IMR-90 (cell line): ENCODE data around the gene PCNX4. TPM values are rescaled to one million over a fixed set of nuclear protein-coding genes. Genes with fewer than 3 reads are reported as not detected.

Source experiments
- ATAC-seq: fragments of 200-7000 bp; cut with Tn5 transposase; 2 replicates; pipeline ENCODE4 v1.9.1; 2020; ENCODE audit warnings: low read depth, mild to moderate bottlenecking, moderate library complexity
- BruUV-seq: library from RNA; stranded (reverse); fragments of 400-500 nt; replicated peaks from 2 replicates; lab custom pipeline; 2021; lab: Mats Ljungman, UMichigan
- CTCF ChIA-PET: fragments of 300-600 bp; formaldehyde crosslinking; extraction: SDS; loops from one replicate; lab custom pipeline; 2021; ENCODE audit warnings: antibody characterized with exemption; lab: Yijun Ruan, JAX
- POLR2A ChIA-PET: fragments of 300-600 bp; sonication (Branson Sonifier 250); formaldehyde crosslinking; loops from one replicate; lab custom pipeline; 2022; ENCODE audit warnings: antibody characterized with exemption; ENCODE audit not compliant: unreplicated experiment; lab: Charles Lee
- DNase-seq: peaks from one replicate; pipeline ENCODE4 v3.0.0; 2013
- H2AFZ ChIP-seq: replicated peaks from 2 replicates; pipeline ENCODE3; 2013; ENCODE audit warnings: low read length, mild to moderate bottlenecking; ENCODE audit not compliant: poor library complexity
- H2AK5ac ChIP-seq: 2 replicates; pipeline ENCODE4 v1.6.1; 2013; ENCODE audit warnings: low read depth, low read length, inconsistent platforms
- H2AK9ac ChIP-seq: replicated peaks from 2 replicates; pipeline ENCODE3; 2013; ENCODE audit warnings: mild to moderate bottlenecking, low read depth, low read length, moderate library complexity; ENCODE audit not compliant: poor library complexity
- H2BK120ac ChIP-seq: 2 replicates; pipeline ENCODE4 v1.6.1; 2013; ENCODE audit warnings: low read depth, low read length, inconsistent platforms
- H2BK15ac ChIP-seq: 3 replicates; pipeline ENCODE4 v1.6.1; 2013; ENCODE audit warnings: low read depth, low read length, inconsistent platforms
- H2BK20ac ChIP-seq: 2 replicates; pipeline ENCODE4 v1.6.1; 2013; ENCODE audit warnings: low read depth, mild to moderate bottlenecking, inconsistent platforms, low read length, moderate library complexity
- H2BK5ac ChIP-seq: 2 replicates; pipeline ENCODE4 v1.6.1; 2013; ENCODE audit warnings: mild to moderate bottlenecking, low read depth, low read length, inconsistent platforms; ENCODE audit not compliant: poor library complexity, severe bottlenecking
- H3K14ac ChIP-seq: replicated peaks from 2 replicates; pipeline ENCODE4 v1.6.1; 2013; ENCODE audit warnings: low read depth, low read length, inconsistent platforms
- H3K18ac ChIP-seq: 2 replicates; pipeline ENCODE4 v1.6.1; 2013; ENCODE audit warnings: low read depth, low read length, control low read depth
- H3K23ac ChIP-seq: 2 replicates; pipeline ENCODE4 v1.6.1; 2013; ENCODE audit warnings: low read depth, low read length, inconsistent platforms
- H3K27ac ChIP-seq: 2 replicates; pipeline ENCODE4 v1.5.1; 2013; ENCODE audit warnings: mild to moderate bottlenecking, control low read depth, low read length; ENCODE audit not compliant: insufficient read depth
- H3K27me3 ChIP-seq: 2 replicates; pipeline ENCODE4 v1.6.1; 2013; ENCODE audit warnings: low read length; ENCODE audit not compliant: control insufficient read depth, insufficient read depth
- H3K36me3 ChIP-seq: 2 replicates; pipeline ENCODE4 v1.6.1; 2013; ENCODE audit warnings: low read length, mixed read lengths; ENCODE audit not compliant: control insufficient read depth, insufficient read depth
- H3K4ac ChIP-seq: 2 replicates; pipeline ENCODE4 v1.6.1; 2013; ENCODE audit warnings: low read depth, low read length, inconsistent platforms
- H3K4me1 ChIP-seq: 2 replicates; pipeline ENCODE4 v1.6.1; 2013; ENCODE audit warnings: low read length, mixed read lengths; ENCODE audit not compliant: control insufficient read depth, insufficient read depth
- H3K4me2 ChIP-seq: 2 replicates; pipeline ENCODE4 v1.6.1; 2013; ENCODE audit warnings: low read depth, mild to moderate bottlenecking, control low read depth, low read length, moderate library complexity
- H3K4me3 ChIP-seq: 2 replicates; pipeline ENCODE4 v1.5.1; 2013; ENCODE audit warnings: low read depth, mild to moderate bottlenecking, control low read depth, low read length, moderate library complexity; ENCODE audit not compliant: insufficient read depth
- H3K56ac ChIP-seq: 2 replicates; pipeline ENCODE4 v1.6.1; 2013; ENCODE audit warnings: low read length, inconsistent platforms; ENCODE audit not compliant: insufficient read depth; ENCODE audit errors: extremely low read depth
- H3K79me1 ChIP-seq, 2 experiments: 2 replicates each; pipeline ENCODE4 v1.6.1; 2013; ENCODE audit warnings: low read length in 2 of 2, inconsistent platforms in 1 of 2, low read depth in 1 of 2
- H3K9ac ChIP-seq: 2 replicates; pipeline ENCODE4 v1.6.1; 2013; ENCODE audit warnings: low read depth, low read length, control low read depth
- H3K9me1 ChIP-seq: 2 replicates; pipeline ENCODE4 v1.6.1; 2013; ENCODE audit warnings: low read length, inconsistent platforms; ENCODE audit not compliant: insufficient read depth
- H3K9me3 ChIP-seq: 2 replicates; pipeline ENCODE4 v1.6.1; 2013; ENCODE audit warnings: low read length; ENCODE audit not compliant: control insufficient read depth, insufficient read depth
- H4K20me1 ChIP-seq: 2 replicates; pipeline ENCODE4 v1.6.1; 2013; ENCODE audit warnings: low read length, inconsistent platforms; ENCODE audit not compliant: insufficient read depth
- H4K5ac ChIP-seq: 2 replicates; pipeline ENCODE4 v1.6.1; 2013; ENCODE audit warnings: mild to moderate bottlenecking, low read depth, low read length, control low read depth
- H4K8ac ChIP-seq, 2 experiments: 2 replicates each; pipeline ENCODE4 v1.6.1; 2013; ENCODE audit warnings: low read depth in 2 of 2, low read length in 2 of 2, control low read depth in 1 of 2, inconsistent platforms in 1 of 2
- H4K91ac ChIP-seq: 2 replicates; pipeline ENCODE4 v1.6.1; 2013; ENCODE audit warnings: low read depth, low read length, inconsistent platforms; ENCODE audit not compliant: insufficient read depth
- CEBPB ChIP-seq: IDR thresholded peaks from 2 replicates; pipeline ENCODE4 v1.6.1; 2012; ENCODE audit warnings: low read depth, low read length, improper control_type of control experiment
- CHD1 ChIP-seq: IDR thresholded peaks from 2 replicates; pipeline ENCODE4 v1.6.1; 2012; ENCODE audit warnings: low read depth, low read length, improper control_type of control experiment
- ELK1 ChIP-seq: fragments of 150-350 bp; IDR thresholded peaks from 2 replicates; pipeline ENCODE4 v1.6.1; 2016; ENCODE audit warnings: low read depth, mild to moderate bottlenecking, low read length, moderate library complexity, borderline replicate concordance
- FOS ChIP-seq: fragments of 150-350 bp; IDR thresholded peaks from 2 replicates; pipeline ENCODE4 v1.6.1; 2016; ENCODE audit warnings: low read depth, low read length
- MAFK ChIP-seq: IDR thresholded peaks from 2 replicates; pipeline ENCODE4 v1.6.1; 2012; ENCODE audit warnings: low read depth, low read length, improper control_type of control experiment
- NFE2L2 ChIP-seq: fragments of 150-350 bp; IDR thresholded peaks from 2 replicates; pipeline ENCODE4 v1.6.1; 2016; ENCODE audit warnings: low read depth, mild to moderate bottlenecking, low read length
- POLR2A ChIP-seq: IDR thresholded peaks from 2 replicates; pipeline ENCODE4 v1.6.1; 2012; ENCODE audit warnings: mild to moderate bottlenecking, low read depth, low read length
- RAD21 ChIP-seq: IDR thresholded peaks from 2 replicates; pipeline ENCODE4 v1.6.1; 2012; ENCODE audit warnings: low read length, improper control_type of control experiment
- RCOR1 ChIP-seq: IDR thresholded peaks from 2 replicates; pipeline ENCODE4 v1.6.1; 2012; ENCODE audit warnings: mild to moderate bottlenecking, low read length, improper control_type of control experiment; ENCODE audit not compliant: insufficient replicate concordance
- SMC3 ChIP-seq: fragments of 150-350 bp; IDR thresholded peaks from 2 replicates; pipeline ENCODE4 v1.6.1; 2016; ENCODE audit warnings: low read depth, mild to moderate bottlenecking, antibody characterized with exemption, low read length, moderate library complexity
- USF2 ChIP-seq: fragments of 150-350 bp; IDR thresholded peaks from 2 replicates; pipeline ENCODE4 v1.6.1; 2017; ENCODE audit warnings: mild to moderate bottlenecking, antibody characterized with exemption, low read length, low read depth
- WGBS, 2 experiments: methylation state at CpG; one replicate each; pipeline versions ENCODE4 v1.1.5 to v1.1.7; 2013; ENCODE audit warnings: missing lambda C conversion rate in 2 of 2; ENCODE audit not compliant: insufficient read length in 1 of 2; ENCODE audit errors: extremely low coverage in 2 of 2; 5-methylcytosine and 5-hydroxymethylcytosine counted together
- dilution Hi-C: fragments of 300-500 bp; cut with HindIII; formaldehyde crosslinking; loops from one replicate; pipeline ENCODE4 v1.14.3; 2018; ENCODE audit warnings: low sequenced_read_pairs; ENCODE audit not compliant: unreplicated experiment
- in situ Hi-C: fragments of 300-500 bp; cut with MboI; formaldehyde crosslinking; loops from 3 replicates; pipeline ENCODE4 v1.14.3; 2019; ENCODE audit warnings: low sequenced_read_pairs, inconsistent platforms, mixed read lengths
- intact Hi-C: fragments of 100-400 bp; cut with micrococcal nuclease; formaldehyde crosslinking; loops from 2 replicates; pipeline ENCODE4 v1.10.0; 2022
- polyA plus RNA-seq, 3 experiments: library from polyadenylated mRNA; depleted of rRNA; stranded (reverse); fragments of >200 nt; gene quantifications; 2 replicates each; pipeline ENCODE4 v1.2.3, GENCODE V29; 2012; ENCODE audit warnings: low replicate concordance in 1 of 3
- total RNA-seq: library from RNA; depleted of rRNA; stranded (reverse); fragments of >200 nt; gene quantifications from 2 replicates; pipeline ENCODE4 v1.2.3, GENCODE V29; 2012

The PCNX4 gene
- total and polyA plus RNA-seq, 2 of the 4 experiments (the other 2 are of a cell fraction): 55.4 to 128 TPM

GRCh38 chr14:60211153-60211552 lies 119.4 kb downstream of the PCNX4 start:
- Histone ChIP-seq H2AK5ac (no peak overlapping the region), H3K56ac (no peak overlapping the region), H4K20me1 (no peaks in the 10 kb centered on the region), H3K79me1 (no peaks in the 10 kb centered on the region), H3K4ac (no peak overlapping the region), H3K27ac (no peak overlapping the region), H3K9ac (no peak overlapping the region), H2AK9ac (no peak overlapping the region), H3K27me3 (peaks cover 8% of the 10 kb centered on the region), H3K4me1 (no peaks in the 10 kb centered on the region; the same call in 1 of the 2 replicates), H2BK15ac (no peak overlapping the region), H2AFZ (no peak overlapping the region), H4K5ac (no peak overlapping the region), H3K9me1 (no peaks in the 10 kb centered on the region), H3K4me3 (no peak overlapping the region), H3K4me2 (no peak overlapping the region), H3K14ac (no peak overlapping the region), H2BK120ac (no peak overlapping the region), H3K36me3 (no peaks in the 10 kb centered on the region), H3K23ac (no peak overlapping the region), H2BK20ac (no peak overlapping the region), H4K8ac (no peak overlapping the region), H3K18ac (no peak overlapping the region), H3K9me3 (no peaks in the 10 kb centered on the region), H2BK5ac (no peak overlapping the region), H4K91ac (no peak overlapping the region)
- no peak for ATAC-seq
- intact Hi-C loops: no loop called here
- no peak for DNase-seq
- 90% methylated on average over 3 of the region's 3 CpGs; no CpG with 5 or more reads in 1 of the 2 experiments for WGBS, 2 experiments
- POLR2A ChIA-PET: no interaction called here
- in situ Hi-C loops: no loop called here
- BruUV-seq: no TSS peak
- TF ChIP-seq POLR2A (no peak), ELK1 (no peak), RCOR1 (no peak), FOS (no peak), RAD21 (no peak), NFE2L2 (no peak), SMC3 (no peak), MAFK (no peak), USF2 (no peak), CEBPB (no peak), CHD1 (no peak)
- CTCF ChIA-PET: interaction anchor here (1.3 kb wide), 1 partner anchor 12 kb away, joined by 6 read pairs; no protein-coding TSS in a partner anchor
- dilution Hi-C loops: no loop called here
